HG02970 (cell line): Measurements from ENCODE around the gene KCNIP3.
"Not testable (repeated sequence)": the region's sequence is repeated elsewhere in the genome, so short reads cannot be mapped to it uniquely, and the experiment has no call there.

Experiments used
- ATAC-seq: cut with Tn5 transposase; IDR thresholded peaks from one replicate; pipeline ENCODE4 v1.9.1; 2021; ENCODE audit warnings: mild to moderate bottlenecking, moderate library complexity, moderate number of reproducible peaks; ENCODE audit not compliant: unreplicated experiment, low FRiP score

Gene KCNIP3

GRCh38 chr2:95393901-95394300 lies 96.8 kb downstream of the KCNIP3 start:
- no peak for ATAC-seq

- ATAC-seq: no peak
These were observed 101.9 kb downstream of the KCNIP3 start for GRCh38 chr2:95399061-95399460.

GRCh38 chr2:95401480-95401879 lies 104.3 kb downstream of the KCNIP3 start:
- ATAC-seq: no peak

- peak; percentile 13 for ATAC-seq
These were observed 104.8 kb downstream of the KCNIP3 start for GRCh38 chr2:95402004-95402369.

GRCh38 chr2:95402370-95403203 lies 105.4 kb downstream of the KCNIP3 start, which contains the start of gene FAHD2A:
FAHD2A (plus strand) TSS chr2:95402708; CDS start chr2:95405559, 2,851 bp downstream.
- ATAC-seq: peak; percentile 96

- not testable (repeated sequence) for ATAC-seq
These were observed 106.1 kb downstream of the KCNIP3 start for GRCh38 chr2:95403204-95403721.

- not testable (repeated sequence) for ATAC-seq
These were observed 106.7 kb downstream of the KCNIP3 start for GRCh38 chr2:95403824-95404223.

- ATAC-seq: not testable (repeated sequence)
These were observed 107.5 kb downstream of the KCNIP3 start for GRCh38 chr2:95404676-95405075.

- not testable (repeated sequence) for ATAC-seq
These were observed 114.1 kb downstream of the KCNIP3 start for GRCh38 chr2:95411239-95411638.

- ATAC-seq: not testable (repeated sequence)
These were observed 117.0 kb downstream of the KCNIP3 start for GRCh38 chr2:95414015-95414594.

GRCh38 chr2:95415138-95415537 lies 118.0 kb downstream of the KCNIP3 start:
- ATAC-seq: not testable (repeated sequence)

GRCh38 chr2:95415561-95415960 lies 118.4 kb downstream of the KCNIP3 start:
- ATAC-seq: not testable (repeated sequence)

GRCh38 chr2:95427196-95427867 lies 130.2 kb downstream of the KCNIP3 start:
- not testable (repeated sequence) for ATAC-seq

- ATAC-seq: not testable (repeated sequence)
These were observed 132.8 kb downstream of the KCNIP3 start for GRCh38 chr2:95429748-95430467.

GRCh38 chr2:95433373-95433772 lies 136.2 kb downstream of the KCNIP3 start:
- not testable (repeated sequence) for ATAC-seq

- not testable (repeated sequence) for ATAC-seq
These were observed 136.8 kb downstream of the KCNIP3 start for GRCh38 chr2:95433973-95434372.

- ATAC-seq: not testable (repeated sequence)
These were observed 137.4 kb downstream of the KCNIP3 start for GRCh38 chr2:95434507-95435076.

- not testable (repeated sequence) for ATAC-seq
These were observed 138.2 kb downstream of the KCNIP3 start for GRCh38 chr2:95435162-95435871.
